HG02588 (cell line): ENCODE data around the gene PGLYRP4.

Experiments used
- ATAC-seq: cut with Tn5 transposase; IDR thresholded peaks from one replicate; pipeline ENCODE4 v1.9.1; 2021; ENCODE audit warnings: mild to moderate bottlenecking, moderate library complexity; ENCODE audit not compliant: unreplicated experiment

The PGLYRP4 gene

GRCh38 chr1:153379591-153379990 is 30.9 kb upstream of the PGLYRP4 start:
- no peak for ATAC-seq

- ATAC-seq, result no peak
These were observed 26.9 kb upstream of the PGLYRP4 start, which contains the start of gene S100A12 for GRCh38 chr1:153375511-153375910. TSS of gene S100A12 (minus strand) at chr1:153375621. CDS start at chr1:153374592, 1,029 bp downstream.

GRCh38 chr1:153374071-153374470 is 25.4 kb upstream of the PGLYRP4 start:
- ATAC-seq, result no peak

GRCh38 chr1:153372571-153372970 is 23.9 kb upstream of the PGLYRP4 start:
- ATAC-seq, result no peak

GRCh38 chr1:153371231-153371630 is 22.6 kb upstream of the PGLYRP4 start:
- no peak for ATAC-seq

GRCh38 chr1:153370146-153370545 is 21.5 kb upstream of the PGLYRP4 start:
- ATAC-seq, result no peak

GRCh38 chr1:153368495-153368894 is 19.9 kb upstream of the PGLYRP4 start:
- ATAC-seq, result no peak

- ATAC-seq, result no peak
These were observed 18.4 kb upstream of the PGLYRP4 start for GRCh38 chr1:153367090-153367489.

- ATAC-seq, result no peak
These were observed 17.6 kb upstream of the PGLYRP4 start for GRCh38 chr1:153366261-153366660.

GRCh38 chr1:153365696-153366095 is 17.1 kb upstream of the PGLYRP4 start:
- no peak for ATAC-seq

- ATAC-seq, result no peak
These were observed 16.4 kb upstream of the PGLYRP4 start for GRCh38 chr1:153364766-153365666.

GRCh38 chr1:153364156-153364555 is 15.5 kb upstream of the PGLYRP4 start:
- ATAC-seq, result no peak

GRCh38 chr1:153363641-153364040 is 15.0 kb upstream of the PGLYRP4 start:
- ATAC-seq, result no peak

- ATAC-seq, result no peak
These were observed 13.6 kb upstream of the PGLYRP4 start for GRCh38 chr1:153362187-153362775.

- ATAC-seq, result no peak
These were observed 13.0 kb upstream of the PGLYRP4 start for GRCh38 chr1:153361480-153362109.

- ATAC-seq, result no peak
These were observed 12.2 kb upstream of the PGLYRP4 start for GRCh38 chr1:153360592-153361479.

- no peak for ATAC-seq
These were observed 11.5 kb upstream of the PGLYRP4 start for GRCh38 chr1:153360190-153360589.

GRCh38 chr1:153359241-153359640 is 10.6 kb upstream of the PGLYRP4 start:
- no peak for ATAC-seq

GRCh38 chr1:153358691-153358975 is 10.0 kb upstream of the PGLYRP4 start:
- ATAC-seq, result no peak

GRCh38 chr1:153357853-153358690 is 9.4 kb upstream of the PGLYRP4 start, which contains the start of gene S100A9:
TSS of gene S100A9 (plus strand) at chr1:153357854. CDS start at chr1:153358284, 430 bp downstream.
- ATAC-seq, result no peak
